ENCODE data around the gene GRIN3B. TPM values are rescaled to one million over a fixed set of nuclear protein-coding genes. Genes with fewer than 3 reads are reported as not detected.
"Not testable (repeated sequence)": the region's sequence is repeated elsewhere in the genome, so short reads cannot be mapped to it uniquely, and the experiment has no call there.

GRIN3B gene, protein sequence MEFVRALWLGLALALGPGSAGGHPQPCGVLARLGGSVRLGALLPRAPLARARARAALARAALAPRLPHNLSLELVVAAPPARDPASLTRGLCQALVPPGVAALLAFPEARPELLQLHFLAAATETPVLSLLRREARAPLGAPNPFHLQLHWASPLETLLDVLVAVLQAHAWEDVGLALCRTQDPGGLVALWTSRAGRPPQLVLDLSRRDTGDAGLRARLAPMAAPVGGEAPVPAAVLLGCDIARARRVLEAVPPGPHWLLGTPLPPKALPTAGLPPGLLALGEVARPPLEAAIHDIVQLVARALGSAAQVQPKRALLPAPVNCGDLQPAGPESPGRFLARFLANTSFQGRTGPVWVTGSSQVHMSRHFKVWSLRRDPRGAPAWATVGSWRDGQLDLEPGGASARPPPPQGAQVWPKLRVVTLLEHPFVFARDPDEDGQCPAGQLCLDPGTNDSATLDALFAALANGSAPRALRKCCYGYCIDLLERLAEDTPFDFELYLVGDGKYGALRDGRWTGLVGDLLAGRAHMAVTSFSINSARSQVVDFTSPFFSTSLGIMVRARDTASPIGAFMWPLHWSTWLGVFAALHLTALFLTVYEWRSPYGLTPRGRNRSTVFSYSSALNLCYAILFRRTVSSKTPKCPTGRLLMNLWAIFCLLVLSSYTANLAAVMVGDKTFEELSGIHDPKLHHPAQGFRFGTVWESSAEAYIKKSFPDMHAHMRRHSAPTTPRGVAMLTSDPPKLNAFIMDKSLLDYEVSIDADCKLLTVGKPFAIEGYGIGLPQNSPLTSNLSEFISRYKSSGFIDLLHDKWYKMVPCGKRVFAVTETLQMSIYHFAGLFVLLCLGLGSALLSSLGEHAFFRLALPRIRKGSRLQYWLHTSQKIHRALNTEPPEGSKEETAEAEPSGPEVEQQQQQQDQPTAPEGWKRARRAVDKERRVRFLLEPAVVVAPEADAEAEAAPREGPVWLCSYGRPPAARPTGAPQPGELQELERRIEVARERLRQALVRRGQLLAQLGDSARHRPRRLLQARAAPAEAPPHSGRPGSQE
- total RNA-seq = 8.3 and 12.4 TPM in 2 replicates

DNA sequence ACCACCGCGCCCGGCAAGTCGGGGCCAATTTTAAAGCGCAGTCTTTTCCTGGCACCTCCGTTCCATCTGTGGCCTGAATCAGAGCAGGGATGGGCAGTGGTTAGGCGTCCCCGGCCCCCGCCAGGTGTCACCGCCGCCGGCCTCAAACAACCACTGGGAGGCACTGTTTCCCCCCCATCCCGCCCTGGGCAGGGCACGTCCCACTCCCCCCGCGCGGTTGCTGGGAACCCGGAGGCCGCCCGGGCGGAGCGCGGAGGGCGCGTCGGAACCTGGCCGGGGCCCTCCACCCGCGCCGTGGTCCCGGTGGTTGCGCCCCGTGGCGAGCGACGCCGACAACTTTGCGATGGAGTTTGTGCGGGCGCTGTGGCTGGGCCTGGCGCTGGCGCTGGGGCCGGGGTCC lies at the start of gene GRIN3B:
Gene GRIN3B (plus strand): TSS at position 325 of the 400 bp plus-strand sequence. CDS start 19 bp downstream, at position 344.
- no peak for DNase-seq (ENCODE audit: extremely low read depth, low read depth, low spot score)

DNA sequence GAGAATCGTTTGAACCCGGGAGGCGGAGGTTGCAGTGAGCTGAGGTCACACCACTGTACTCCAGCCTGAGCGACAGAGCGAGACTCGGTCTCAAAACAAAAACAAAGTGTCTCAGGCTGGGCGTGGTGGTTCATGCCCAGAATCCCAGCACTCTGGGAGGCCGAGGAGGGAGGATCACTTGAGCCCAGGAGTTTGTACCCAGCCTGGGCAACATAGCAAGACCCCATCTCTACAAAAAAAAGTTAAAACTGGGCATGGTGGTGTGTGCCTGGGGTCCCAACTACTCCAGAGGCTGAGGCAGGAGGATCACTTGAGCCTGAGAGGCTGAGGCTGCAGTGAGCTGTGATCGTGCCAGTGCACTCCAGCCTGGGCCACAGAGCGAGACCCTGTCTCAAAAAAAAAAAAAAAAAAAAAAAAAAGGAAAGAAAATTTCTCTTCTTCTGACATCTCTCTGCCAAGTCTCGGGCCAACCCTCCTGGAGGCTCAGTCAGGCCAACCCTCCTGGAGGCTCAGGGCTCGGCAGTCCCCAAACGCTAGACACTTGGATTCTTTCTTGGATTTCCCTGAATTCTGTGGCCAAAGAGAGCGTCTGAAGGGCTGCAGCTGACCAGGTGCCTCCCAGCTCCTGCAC lies 48.1 kb upstream of the GRIN3B start:
- DNase-seq (ENCODE audit: extremely low read depth, low read depth, low spot score) = no peak

GRCh38 chr19:952680-953444 lies 47.4 kb upstream of the GRIN3B start:
- DNase-seq (ENCODE audit: extremely low read depth, low read depth, low spot score) = no peak

GRCh38 chr19:953445-954271 lies 46.6 kb upstream of the GRIN3B start:
- DNase-seq (ENCODE audit: extremely low read depth, low read depth, low spot score) = no peak

DNA sequence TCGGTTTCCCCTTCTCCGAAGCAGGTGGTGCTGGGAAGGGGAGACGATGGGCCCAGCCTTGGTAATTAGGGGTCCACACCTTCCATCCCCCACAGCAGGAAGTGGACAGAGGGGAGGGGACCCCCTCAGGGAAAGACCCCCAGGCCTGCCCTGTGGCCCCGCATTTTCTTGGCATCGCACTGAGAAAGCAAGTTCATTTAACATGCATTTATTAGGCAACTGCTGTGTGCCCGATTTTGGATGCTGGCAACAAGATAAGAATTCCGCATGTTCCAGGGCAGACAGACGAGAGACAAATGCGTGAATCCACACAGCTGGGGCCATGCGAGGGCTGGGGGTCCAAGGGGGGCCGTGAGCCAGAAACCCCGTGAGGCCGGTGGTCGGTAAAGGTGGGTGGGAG lies 45.9 kb upstream of the GRIN3B start:
- DNase-seq (ENCODE audit: extremely low read depth, low read depth, low spot score) = no peak

DNA sequence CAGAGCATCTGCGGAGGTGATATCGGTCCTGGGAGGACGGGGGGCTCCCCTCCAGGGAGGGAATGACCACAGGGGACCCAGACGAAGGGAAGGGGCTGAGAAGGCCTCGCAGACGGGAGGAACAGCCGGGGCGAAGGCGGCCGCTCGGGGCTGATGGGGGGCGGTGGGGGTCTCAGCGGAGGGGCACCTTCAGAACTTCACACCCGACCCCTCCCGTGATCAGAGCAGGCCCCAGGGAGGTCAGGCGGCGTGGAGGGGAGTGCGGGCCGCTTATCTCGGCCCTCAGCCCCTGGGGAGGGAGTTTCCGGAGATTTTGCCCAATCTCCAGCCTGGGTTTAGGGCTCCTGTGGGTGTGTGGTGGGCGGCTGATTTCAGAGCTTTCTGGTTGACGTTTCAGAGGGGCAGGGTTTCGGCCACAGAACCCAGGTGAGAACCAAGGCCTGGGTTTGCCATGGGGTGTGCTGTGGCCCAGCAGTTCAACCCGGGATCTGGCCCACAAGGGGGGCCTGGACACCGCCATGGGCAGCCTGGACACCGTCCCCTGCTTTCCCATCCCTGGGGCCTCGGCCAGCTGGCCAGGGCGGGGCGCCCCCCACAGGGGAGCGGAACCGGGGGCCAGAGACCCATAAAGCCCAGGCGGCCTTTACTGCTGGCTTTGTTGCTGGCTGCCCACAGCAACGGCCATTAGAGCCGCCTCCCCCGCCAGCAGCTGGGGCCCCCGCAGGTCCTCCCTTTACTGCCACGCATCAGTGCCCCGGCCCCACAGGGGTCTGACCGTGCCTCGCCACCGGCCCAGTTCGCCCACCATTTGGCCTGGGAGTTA lies 45.3 kb upstream of the GRIN3B start:
- no peak for DNase-seq (ENCODE audit: extremely low read depth, low read depth, low spot score)

GRCh38 chr19:955803-956765 lies 44.1 kb upstream of the GRIN3B start:
- DNase-seq (ENCODE audit: extremely low read depth, low read depth, low spot score) = no peak

GRCh38 chr19:956766-957440 lies 43.3 kb upstream of the GRIN3B start:
- DNase-seq (ENCODE audit: extremely low read depth, low read depth, low spot score) = no peak

DNA sequence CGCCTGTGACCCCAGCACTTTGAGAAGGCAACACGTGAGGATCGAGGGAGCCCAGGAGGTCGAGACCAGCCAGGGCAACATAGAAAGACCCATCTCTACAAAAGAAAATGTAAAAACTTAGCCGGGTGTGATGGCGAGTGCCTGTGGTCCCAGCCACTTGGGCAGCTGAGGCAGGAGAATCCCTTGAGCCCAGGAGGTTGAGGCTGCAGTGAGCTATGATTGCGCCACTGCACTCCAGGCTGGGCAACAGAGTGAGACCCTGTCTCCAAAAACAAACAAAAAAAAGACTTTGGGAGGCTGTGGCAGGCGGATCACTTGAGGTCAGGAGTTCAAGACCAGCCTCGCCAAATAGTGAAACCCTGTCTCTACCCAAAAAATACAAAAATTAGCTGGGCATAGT lies 42.6 kb upstream of the GRIN3B start:
- not testable (repeated sequence) for DNase-seq (ENCODE audit: extremely low read depth, low read depth, low spot score)

GRCh38 chr19:958967-959855 lies 41.0 kb upstream of the GRIN3B start:
- no peak for DNase-seq (ENCODE audit: extremely low read depth, low read depth, low spot score)

DNA sequence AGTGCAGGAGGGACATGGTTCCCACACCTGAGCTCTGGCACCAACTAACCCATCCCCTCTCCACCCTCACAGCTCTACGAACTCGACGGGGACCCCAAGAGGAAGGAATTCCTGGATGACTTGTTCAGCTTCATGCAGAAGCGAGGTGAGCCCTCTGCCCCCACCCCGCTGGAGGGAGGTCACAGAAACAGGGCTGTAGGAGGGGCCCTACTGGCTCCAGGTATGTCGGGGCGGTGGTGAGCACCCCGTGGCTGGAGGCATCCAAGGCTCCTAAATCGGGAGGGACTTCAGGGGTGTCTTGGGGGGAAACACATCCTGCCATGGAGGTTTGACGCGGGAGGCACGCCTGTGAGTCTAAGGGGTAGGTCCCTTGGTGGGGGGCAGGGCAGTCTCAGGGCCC lies 40.2 kb upstream of the GRIN3B start:
- DNase-seq (ENCODE audit: extremely low read depth, low read depth, low spot score) = no peak

DNA sequence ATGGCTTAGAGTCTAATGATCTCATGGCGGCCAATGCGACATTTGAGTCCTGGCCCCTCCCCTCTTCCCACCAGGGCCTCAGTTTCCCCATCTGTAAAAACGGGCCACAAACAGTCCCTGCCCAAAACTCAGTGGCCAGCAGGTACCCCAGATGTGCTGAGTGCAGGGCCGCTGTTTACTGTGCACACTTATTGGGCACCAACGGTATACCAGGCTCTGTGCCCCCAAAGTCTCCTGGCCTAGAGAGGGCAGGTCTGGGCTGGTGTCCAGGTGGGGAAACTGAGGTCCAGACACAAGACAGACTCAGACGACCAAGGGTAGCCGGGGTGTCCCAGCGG lies 39.6 kb upstream of the GRIN3B start:
- no peak for DNase-seq (ENCODE audit: extremely low read depth, low read depth, low spot score)

GRCh38 chr19:961866-962620 lies 38.2 kb upstream of the GRIN3B start:
- no peak for DNase-seq (ENCODE audit: extremely low read depth, low read depth, low spot score)

- DNase-seq (ENCODE audit: extremely low read depth, low read depth, low spot score) = no peak
Measured at GRCh38 chr19:962683-963400, 37.4 kb upstream of the GRIN3B start.
